GM19372 (cell line): ENCODE data around the gene MBOAT1.
"Not testable (repeated sequence)": the region's sequence is repeated elsewhere in the genome, so short reads cannot be mapped to it uniquely, and the experiment has no call there.

Source experiments
- ATAC-seq: cut with Tn5 transposase; IDR thresholded peaks from one replicate; pipeline ENCODE4 v1.9.1; 2021; ENCODE audit warnings: mild to moderate bottlenecking, low read depth, moderate library complexity; ENCODE audit not compliant: unreplicated experiment

The MBOAT1 gene

GRCh38 chr6:20212392-20213111 is at the start of gene MBOAT1:
MBOAT1 (minus strand) TSS chr6:20212469; CDS start chr6:20212234, 235 bp downstream.
- peak; percentile 76 for ATAC-seq

- ATAC-seq: no peak
These were observed 49.4 kb upstream of the MBOAT1 start for GRCh38 chr6:20261685-20262084.

GRCh38 chr6:20260360-20260759 is 48.1 kb upstream of the MBOAT1 start:
- no peak for ATAC-seq

GRCh38 chr6:20259316-20260049 is 47.2 kb upstream of the MBOAT1 start:
- no peak for ATAC-seq

- no peak for ATAC-seq
These were observed 43.2 kb upstream of the MBOAT1 start for GRCh38 chr6:20255428-20255827.

- no peak for ATAC-seq
These were observed 42.0 kb upstream of the MBOAT1 start for GRCh38 chr6:20254295-20254694.

GRCh38 chr6:20253021-20253420 is 40.8 kb upstream of the MBOAT1 start:
- ATAC-seq: no peak

GRCh38 chr6:20252311-20252710 is 40.0 kb upstream of the MBOAT1 start:
- ATAC-seq: no peak

- ATAC-seq: no peak
These were observed 39.3 kb upstream of the MBOAT1 start for GRCh38 chr6:20251525-20251924.

- no peak for ATAC-seq
These were observed 33.9 kb upstream of the MBOAT1 start for GRCh38 chr6:20246125-20246524.

- ATAC-seq: not testable (repeated sequence)
These were observed 32.8 kb upstream of the MBOAT1 start for GRCh38 chr6:20244807-20245681.

- ATAC-seq: no peak
These were observed 31.0 kb upstream of the MBOAT1 start for GRCh38 chr6:20243288-20243687.

- ATAC-seq: no peak
These were observed 30.1 kb upstream of the MBOAT1 start for GRCh38 chr6:20242397-20242796.

- no peak for ATAC-seq
These were observed 28.8 kb upstream of the MBOAT1 start for GRCh38 chr6:20241102-20241501.

- no peak for ATAC-seq
These were observed 26.7 kb upstream of the MBOAT1 start for GRCh38 chr6:20238688-20239587.

- ATAC-seq: no peak
These were observed 25.6 kb upstream of the MBOAT1 start for GRCh38 chr6:20237677-20238460.

- ATAC-seq: no peak
These were observed 24.8 kb upstream of the MBOAT1 start for GRCh38 chr6:20236909-20237600.

- no peak for ATAC-seq
These were observed 24.1 kb upstream of the MBOAT1 start for GRCh38 chr6:20236344-20236743.

GRCh38 chr6:20235041-20235440 is 22.8 kb upstream of the MBOAT1 start:
- no peak for ATAC-seq
